ENCODE measurements around the gene ARHGEF17.
A peak's percentile ranks its signal among the peaks of the same experiment; 100 is the strongest.

ARHGEF17 gene

DNA sequence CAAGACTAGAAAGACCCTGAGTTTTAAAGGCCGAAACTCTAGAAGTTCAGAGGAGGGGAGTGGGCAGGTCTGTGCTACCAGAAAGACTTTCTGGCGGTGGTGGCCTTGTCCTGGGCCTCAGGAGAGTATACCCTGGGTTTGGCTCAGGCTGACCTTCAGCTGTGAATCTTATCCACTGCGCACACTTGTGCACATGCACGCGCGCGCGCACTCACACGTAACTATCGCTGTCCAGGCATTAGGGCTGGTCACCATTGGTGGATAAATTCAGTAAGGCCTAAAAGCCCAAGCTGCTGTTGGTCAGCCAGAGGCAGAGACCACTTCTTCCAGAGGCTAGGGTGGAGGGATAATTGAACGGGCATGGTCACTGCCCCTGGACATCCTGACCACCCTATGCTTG, 25.1 kb downstream of the ARHGEF17 start:
- DNase-seq (ENCODE audit: low spot score): no peak

DNA sequence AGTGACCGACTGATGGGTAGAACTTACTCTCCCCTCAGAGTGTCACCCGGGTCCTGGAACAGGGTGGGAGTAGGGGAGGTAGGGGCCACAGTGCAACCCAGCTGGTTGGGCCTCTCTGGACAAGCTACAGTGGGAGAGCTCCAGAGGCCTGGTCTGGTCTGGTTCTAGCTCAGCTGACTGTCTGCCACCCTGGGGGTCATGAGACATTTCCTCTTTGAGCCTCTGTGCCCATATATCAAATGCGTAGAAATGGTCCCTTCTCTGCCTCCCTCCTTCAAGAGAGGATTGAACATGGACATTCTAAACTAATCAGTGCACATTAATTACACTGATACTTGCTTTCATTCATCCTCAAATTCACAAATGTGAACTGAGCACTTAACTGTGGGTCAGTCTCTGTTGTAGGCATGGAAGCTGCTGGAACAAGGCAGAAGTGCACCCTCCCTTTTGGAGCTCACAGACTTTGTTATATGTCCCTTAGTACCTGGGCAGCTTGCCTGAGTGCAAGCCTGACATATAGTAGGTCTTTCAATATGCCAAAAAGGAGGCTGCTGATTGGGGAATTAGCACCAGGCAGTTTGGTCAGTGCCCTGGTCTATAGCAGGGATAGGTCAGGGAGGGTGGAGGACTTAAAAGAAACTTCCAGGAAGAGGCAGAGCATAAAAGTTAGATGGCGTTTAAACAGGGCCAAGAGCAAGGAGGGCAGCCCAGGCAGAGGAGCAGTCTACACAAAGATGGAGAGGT, 25.7 kb downstream of the ARHGEF17 start:
- peak; percentile 31 for DNase-seq (ENCODE audit: low spot score)

DNA sequence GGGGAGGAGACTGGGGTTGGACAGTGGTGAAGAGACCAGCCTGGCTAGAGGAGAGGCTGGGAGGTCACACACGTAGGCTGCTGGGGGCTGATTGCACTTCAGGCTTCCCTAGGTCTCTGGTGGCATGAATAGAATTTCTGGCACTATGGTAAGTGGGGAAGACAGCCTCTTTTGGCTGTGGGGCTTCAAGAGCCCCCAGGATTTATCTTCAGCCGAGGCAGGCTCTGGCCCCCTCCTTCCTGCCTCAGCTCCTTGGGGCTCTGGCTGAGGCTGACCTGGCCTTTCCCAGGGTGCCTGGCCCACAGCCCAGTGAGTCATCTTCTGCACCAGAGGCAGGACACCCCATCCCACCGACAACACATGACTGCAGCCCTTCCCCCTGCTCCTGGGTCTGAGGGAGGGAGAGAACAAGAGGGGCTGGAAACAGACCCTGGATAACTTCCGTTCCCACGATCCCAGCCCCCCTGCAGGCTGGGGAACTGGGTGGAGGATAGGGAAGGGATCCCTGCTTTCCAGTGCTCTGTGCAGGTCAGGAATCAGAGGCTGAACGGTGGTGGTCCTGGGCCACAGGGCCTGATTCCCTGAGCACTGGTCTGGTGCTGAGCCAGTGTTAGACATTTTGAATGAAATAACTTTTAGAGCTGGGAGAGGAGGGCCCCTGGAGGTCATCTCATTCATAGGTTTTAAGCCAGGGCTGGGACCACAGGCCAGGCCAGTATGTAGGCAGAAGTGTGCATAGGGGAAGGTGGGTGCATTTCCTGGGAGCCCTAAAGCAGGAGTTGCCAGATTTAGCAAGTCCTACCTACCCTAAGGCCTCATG, 26.5 kb downstream of the ARHGEF17 start:
- peak; percentile 65 for DNase-seq (ENCODE audit: low spot score)

DNA sequence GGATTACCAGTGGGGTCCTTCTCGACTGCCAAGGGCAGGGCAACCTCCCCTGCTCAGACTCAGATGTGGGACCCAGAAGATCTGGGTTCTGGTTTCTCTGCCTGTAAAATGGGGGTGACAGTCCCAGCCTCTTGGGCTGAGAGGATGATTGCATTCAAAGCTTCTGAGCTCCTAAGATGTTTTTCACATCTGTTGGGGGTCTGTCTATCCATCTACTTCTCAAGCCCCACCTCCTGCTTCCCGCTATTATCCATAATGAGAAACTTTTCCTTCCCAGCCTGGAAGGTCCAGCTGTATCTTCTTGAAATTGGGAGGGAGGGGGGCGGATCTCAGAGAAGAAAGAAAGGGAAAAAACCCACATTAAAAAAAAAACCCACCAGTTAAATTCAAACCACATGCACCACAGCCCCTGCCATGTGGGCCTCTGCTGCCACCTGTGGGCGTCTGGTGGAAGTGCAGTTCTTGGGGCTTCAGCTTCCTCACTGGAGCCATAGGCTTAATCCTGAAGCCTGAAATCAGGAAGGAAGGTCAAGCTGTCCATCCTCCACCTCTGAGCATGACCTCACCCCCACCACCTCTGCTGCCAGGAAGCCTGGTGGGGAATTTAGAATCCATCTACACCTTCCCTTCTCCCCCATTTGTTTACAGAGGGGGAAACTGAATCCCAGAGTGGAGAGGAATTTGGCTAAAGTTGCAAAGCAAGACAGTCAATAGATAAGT, 27.3 kb downstream of the ARHGEF17 start:
- peak; percentile 90 for DNase-seq (ENCODE audit: low spot score)

DNA sequence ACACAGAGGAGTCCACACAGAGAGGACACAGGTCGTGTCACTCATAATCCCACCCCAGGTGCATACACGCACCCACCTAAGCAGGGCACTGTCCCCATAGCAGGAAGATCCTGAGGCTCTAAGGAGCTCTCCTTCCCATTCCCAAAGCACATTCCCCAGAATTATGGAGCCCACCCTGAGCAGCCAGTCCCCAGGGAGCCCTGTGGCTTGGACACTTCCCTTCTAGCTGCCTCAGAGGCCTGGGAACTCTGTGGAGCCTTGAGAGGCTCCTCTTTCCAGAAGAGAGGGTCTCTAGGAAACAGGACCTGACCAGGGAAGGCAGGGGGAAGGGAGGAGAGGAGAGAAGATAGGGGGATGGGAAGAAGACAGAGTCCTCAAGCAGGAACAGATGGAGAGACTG, 29.8 kb downstream of the ARHGEF17 start:
- no peak for DNase-seq (ENCODE audit: low spot score)

DNA sequence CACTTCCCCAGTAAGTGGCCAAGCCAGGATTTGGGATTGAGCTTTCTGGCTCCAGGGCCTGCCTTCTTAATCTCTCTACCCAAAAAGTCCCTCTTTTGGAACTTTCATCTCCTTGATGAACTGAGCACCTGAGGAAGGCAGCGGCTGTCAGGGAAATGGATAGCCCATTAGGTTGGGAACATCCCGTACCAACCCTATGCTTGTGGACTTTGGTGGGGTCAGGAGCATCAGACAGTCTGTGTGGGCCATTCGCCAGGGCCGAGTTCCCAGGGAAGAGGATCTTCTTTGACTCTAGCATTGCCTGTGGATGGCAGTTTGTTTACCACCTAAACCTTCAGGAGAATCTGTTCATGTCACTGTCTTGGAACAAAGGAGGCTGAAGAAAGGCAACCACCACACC, 30.2 kb downstream of the ARHGEF17 start:
- DNase-seq (ENCODE audit: low spot score): no peak

DNA sequence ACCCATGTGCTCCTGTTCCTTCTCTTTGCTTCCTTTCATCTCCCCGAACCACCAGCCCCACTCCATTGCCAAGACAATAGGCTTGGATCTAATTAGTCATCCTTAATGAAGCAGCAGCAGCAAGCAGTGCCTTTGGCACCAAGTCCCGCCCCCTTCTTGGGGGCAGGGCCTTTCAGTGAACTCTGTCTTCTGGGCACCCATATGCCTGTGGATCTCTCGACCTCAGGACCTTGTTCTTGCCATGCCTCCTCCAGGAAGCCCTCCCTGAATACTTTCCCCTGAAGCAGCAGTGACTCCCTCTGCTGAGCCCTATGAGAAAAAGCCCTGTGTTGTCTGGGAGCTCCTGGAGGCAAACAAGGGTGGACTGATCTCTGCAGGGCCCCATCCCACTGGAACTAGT, 32.1 kb downstream of the ARHGEF17 start:
- DNase-seq (ENCODE audit: low spot score): no peak

DNA sequence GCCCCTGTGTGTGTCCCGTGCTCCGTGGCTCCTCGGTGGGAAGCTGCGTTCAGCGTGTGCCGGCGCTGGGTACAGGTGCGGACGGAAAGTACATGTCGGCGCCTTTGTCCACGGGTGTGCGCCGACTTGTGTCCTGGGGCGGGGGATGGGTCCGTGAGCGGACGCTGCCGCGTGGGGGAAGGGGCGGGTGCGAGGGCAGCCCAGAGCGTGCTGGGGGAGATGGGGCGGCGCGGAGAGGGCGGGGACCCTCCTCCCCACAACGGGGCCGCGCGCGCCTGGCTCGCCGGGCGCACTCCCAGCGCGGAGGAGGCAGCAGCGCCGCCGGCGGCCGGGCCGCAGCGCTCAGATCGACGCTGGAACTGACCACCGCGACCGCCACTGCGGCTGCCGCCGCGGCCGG, 34.6 kb downstream of the ARHGEF17 start:
- DNase-seq (ENCODE audit: low spot score): peak; percentile 44

DNA sequence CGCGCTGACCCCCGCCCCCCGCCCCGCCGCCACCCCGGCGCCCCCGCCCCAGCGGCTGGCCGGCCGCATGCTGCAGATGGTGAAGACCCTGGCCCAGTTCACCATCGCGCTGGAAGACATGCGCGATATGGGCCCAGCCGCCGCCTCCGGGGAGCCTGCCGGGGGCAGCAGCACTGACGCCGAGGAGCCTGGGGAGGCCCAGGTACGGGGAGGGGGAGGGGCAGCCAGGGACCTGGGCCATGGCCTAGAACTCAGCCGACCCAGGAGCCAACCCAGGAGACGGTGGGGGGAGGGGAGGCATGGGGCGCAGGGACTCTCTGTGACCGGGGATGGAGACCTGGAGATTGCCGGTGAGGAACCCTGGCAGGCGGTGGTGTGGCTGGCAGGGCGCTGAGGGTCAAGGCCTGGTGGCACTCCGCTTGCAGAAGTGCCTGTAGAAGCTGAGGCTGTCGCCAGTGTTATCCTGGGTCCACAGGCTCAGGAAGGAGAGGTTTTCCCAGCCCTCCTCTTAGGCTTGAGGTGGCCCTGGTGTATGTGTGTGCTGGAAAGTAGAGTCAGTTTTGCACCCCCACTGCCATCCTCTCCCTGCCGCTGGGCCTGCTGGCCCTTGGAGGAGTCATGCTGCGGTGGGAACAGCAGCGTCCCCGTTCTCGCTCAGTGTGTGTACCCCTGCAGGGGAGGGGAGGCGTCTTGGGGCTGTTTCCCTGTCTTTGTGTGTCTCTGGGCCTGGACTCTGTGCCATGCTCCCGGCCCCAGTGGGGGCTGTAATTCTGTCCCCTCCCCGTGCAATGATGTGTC, 35.2 kb downstream of the ARHGEF17 start:
- peak; percentile 49 for DNase-seq (ENCODE audit: low spot score)

DNA sequence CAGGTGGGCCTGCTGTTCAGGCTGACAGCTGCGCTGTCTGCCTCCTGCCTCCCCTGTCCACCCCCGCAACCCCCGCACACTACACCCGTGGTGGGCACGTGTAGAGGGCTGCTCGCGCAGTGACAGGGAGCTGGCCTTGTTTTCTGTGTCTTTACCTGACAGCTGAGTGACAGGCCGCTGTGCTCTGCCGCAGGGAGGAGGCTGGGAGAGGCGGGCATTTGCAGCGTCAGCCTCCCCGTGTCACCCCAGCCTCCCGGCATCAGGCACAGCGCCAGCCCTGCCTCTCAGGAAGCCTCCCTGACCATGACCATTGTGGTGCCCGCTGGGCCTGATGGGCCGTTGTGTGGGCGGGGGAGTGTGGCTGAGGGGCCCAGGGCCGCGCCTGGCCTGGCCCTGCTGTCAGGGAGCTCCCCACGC, 36.1 kb downstream of the ARHGEF17 start:
- peak; percentile 68 for DNase-seq (ENCODE audit: low spot score)

DNA sequence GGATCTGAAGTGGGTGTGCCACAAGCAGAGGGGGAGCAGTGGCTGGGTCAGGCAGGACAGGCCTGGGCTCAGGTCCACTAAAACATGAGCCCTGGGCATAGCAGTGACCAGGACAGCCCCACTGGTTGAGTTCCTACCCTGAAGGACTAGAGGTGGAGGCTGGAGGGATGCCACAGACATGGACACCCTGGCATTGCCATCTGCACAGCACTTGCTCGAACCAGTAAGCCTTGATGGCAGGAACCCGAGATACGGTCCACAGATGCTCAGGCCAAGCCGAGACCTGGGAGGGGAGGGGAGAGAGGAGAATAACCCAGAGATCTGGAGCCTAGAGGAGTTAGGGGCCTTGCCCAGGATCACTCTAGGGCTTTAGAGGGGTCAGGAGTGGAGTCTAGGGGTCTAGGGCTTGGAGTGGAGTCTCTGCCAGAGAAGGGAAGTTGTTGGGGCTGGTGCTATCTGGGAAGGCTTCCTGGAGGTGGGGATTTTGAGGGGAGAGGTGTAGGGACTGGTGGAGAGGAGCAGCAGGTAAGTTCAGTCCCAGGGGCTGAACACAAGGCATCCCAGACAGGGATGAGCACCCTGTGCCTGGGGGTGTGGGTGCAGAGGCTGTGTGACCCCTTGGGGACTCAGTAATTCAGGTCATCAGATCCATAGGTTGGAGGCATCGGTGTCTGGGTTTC, 37.5 kb downstream of the ARHGEF17 start:
- DNase-seq (ENCODE audit: low spot score): peak; percentile 68

DNA sequence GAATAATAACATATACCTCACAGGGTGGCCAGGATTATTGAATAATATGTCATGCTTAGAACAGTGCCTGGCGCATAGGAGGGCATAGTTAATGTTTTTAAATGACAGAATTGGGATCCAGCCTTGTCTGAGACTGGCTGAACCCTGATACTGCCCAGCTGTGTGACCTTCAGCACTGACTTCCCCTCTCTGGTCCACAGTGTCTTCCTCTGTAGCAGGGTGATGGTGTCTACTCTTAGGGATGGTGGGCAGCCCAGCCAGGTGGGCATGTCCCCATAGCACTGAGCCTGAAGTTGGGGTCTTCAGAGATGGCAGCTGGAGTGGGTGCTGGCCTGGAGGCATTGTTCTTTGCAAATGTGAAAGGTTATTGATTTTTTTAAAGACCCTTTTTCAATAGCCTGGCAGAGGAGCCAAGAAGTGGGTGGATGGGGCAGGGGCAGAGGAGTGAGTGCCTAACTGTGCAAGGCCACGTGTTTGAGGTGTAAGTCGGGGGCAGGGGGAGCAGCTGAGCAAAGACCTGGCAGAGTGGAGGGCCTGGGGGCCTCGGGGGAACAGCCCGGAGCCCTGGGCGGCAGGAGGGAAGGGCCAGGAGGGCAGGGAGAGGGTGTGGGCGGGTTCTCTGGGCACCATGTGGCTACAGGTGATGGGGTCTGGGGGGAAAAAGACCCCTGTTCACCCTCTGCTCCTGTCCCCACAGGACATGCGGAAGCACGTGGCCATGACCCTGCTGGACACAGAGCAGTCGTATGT, 38.3 kb downstream of the ARHGEF17 start:
- DNase-seq (ENCODE audit: low spot score): no peak

DNA sequence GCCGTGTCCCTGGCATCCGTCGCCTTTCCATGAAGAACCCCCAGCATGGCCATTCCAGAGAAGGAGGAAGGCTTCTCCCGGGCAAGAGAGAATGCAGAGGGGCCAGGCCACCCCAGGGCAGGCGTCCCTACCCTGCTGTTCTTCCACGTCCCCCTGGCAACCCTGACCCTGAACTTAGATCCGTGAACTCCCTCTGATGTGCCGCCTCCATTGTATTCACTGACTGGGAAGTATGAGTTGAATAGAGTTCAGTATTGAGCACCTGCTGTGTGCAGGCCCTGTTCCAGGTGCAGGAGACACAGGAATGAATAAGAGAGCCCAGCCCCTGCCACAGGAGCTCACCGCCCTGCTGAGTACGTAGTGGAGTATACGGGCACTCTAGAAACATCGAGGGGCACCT, 39.0 kb downstream of the ARHGEF17 start:
- DNase-seq (ENCODE audit: low spot score): peak; percentile 50

DNA sequence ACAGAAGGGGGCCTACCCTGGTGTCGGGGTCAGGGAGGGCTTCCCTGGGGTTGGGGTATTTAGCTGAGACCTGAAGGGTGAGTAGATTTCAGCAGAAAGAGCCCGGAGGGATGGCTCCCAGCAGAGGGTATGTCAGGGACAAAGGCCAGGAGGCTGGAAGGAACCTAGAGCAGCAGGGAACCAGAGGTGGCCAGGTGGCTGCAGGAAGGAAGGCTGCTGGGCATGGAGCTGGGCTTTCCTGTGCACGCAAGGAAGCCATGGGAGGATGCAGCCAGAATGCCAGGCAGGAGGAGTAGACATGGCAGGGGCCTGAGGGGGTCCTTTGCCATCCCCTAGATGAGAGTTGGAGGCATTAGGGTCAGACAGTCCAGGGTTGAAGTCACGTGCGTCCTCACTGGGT, 40.8 kb downstream of the ARHGEF17 start:
- DNase-seq (ENCODE audit: low spot score): peak; percentile 51

DNA sequence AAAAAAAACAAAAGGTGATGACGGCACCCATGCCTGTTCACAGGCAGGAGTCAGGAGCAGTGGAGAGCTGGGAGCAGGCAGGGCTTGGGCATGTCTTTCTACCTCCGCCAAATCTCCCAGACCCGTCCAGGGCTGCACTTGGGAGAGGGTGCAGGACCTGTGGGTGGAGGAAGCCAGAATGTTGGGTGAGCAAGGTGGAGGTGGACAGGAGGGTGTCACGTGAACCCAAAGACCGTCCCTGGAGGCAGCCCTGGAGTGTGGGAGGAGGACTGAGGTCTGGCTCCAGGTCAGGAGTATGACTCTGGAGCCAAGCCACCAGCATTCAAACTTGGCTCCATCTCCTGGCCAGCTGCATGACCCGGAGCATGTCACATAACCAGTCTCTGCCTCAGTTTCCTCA, 41.6 kb downstream of the ARHGEF17 start:
- no peak for DNase-seq (ENCODE audit: low spot score)

DNA sequence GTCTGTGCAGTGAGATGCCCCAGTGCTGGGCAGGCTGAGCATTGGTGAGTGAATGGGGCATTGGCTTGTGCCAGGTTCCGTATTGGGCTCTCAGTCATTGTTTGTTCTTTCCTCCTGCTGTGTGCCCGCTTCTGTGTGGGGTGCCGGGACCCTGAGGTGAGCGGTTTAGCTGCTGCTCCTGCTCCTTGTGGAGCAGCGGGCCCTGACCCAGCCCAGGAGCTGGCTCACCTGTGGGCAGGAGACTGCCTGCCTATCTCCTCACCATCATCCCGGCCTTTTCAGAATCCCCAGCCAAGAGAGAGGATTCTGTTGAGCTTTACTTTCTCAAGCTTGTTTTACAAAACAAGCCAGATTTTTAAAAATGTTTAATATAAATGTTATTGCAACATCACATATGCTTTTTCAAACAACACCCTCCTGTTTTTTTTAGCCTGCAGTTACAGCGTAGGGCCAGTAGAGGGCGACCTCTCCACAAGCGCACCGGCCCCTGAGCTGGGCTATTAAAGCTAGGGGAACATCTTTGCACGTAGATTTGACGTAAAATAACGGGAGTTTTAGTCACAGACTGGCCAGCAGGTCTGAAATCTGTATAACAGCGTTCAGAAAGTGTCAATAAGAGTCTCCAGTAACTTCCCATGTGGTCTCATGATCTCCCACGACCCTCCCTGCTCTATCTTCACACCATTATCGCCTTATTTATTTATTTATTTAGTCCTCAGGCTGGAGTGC, 43.0 kb downstream of the ARHGEF17 start:
- peak; percentile 76 for DNase-seq (ENCODE audit: low spot score)

DNA sequence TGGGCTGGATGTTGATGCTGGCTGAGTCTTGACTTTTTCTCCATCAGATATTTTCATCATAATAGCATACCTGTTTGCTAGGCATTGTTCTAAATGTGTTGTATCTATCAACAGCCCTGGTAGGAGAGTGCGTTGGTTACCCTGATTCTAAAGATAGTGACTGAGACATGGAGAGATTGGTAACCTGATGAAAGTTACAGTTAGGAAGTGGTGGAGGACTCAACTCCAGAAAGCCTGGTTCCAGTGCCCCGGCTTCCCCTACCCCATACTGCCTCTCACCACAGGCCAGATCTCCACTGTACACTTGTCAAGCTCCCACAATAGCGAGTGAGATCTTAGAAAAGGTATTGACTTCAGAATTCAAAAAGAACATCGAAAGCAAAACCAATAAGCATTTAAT, 45.3 kb downstream of the ARHGEF17 start:
- no peak for DNase-seq (ENCODE audit: low spot score)

DNA sequence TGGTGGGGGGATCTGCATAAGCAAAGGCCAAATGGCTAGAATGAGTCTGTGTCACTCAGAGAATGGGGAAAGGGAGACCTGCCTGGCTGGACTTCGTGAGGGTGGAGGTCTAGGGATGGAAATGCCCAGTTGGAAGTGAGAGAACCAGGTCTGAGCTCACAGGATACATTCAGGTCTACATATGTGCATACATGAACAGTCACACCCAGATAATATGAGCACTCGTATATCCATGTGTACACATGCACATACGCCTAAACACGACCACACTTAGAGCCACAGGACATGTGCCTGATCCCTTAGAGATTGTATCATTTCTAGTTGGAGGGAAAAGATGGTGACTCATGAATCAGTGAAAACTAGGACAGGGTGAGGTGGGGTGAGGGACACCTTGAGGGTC, 47.0 kb downstream of the ARHGEF17 start:
- no peak for DNase-seq (ENCODE audit: low spot score)

DNA sequence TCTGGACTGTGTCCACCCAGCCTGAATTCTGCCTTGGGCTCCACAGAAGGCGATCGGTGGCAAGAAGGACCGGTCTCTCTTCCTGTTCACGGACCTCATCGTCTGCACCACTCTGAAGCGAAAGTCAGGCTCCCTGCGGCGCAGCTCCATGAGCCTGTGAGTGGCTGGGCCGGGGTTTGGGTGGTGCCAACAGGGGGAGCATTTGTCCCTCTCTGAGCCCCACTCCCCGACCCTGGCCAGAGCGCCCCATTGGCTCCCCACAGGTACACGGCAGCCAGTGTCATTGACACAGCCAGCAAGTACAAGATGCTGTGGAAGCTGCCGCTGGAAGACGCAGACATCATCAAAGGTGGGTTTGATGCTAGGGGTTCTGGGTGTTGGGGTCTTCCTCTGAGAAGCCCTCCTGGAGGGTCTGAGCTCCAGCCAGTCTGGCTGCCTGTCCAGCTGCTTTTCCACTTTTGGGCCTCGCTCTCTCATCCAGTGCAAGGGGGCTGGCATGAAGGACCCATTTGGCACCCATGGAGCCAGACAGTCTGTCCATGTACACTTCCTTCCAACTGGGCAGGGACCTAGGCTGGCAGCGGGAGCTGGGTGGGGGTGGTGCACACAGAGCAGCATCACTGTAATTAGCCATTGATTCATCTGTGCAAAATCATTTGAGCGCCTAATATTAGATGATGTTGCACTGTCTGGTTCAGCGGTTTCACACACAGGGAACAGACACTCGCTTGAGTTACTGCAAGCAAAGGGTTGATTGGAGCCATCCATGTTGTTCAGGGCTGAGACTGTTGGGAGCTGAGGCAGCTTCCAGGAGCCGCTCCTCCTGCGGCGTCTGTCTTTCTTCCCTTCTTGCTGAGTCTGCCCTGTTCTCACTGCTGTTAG, 49.1 kb downstream of the ARHGEF17 start:
- DNase-seq (ENCODE audit: low spot score): no peak
